UCSD-AML1 (cell line): ENCODE data around the gene SLC30A9.

ENCODE experiments used
- DNase-seq: peaks from one replicate; lab custom pipeline; 2025; ENCODE audit not compliant: unreplicated experiment; lab: John Stamatoyannopoulos, UW

The SLC30A9 gene

GRCh38 chr4:42132099-42132498 lies 141.8 kb downstream of the SLC30A9 start:
- DNase-seq, result no peak

GRCh38 chr4:42133006-42133405 lies 142.7 kb downstream of the SLC30A9 start:
- DNase-seq, result no peak

DNA sequence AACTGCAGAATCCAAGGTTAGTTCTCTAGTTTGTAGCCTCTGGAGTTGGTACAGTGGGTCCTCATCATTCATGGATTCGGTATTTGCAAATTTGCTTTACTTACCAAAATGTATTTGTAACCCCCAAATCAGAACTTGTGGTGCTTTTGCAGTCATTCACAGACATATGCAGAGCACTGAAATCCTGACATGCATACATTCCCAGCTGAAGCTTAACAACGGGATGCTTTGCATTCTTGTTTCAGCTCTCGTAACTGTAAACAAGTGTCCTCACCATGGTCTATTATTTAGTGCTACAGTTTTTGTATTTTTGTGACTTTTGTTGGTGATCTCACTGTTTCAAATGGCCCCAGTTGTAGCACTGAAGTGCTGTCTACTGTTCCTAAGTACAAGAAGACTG lies 146.0 kb downstream of the SLC30A9 start:
- no peak for DNase-seq
